Colon (tissue), 2 donors: ENCODE results near the gene SHROOM1.

ENCODE experiments used
- FAIRE-seq: peaks from 2 replicates; lab custom pipeline; 2012; peaks lifted over from hg19 to GRCh38; lab: Jason Lieb, UNC
- donor health status: control.
- donor health status: control.

Gene SHROOM1

GRCh38 chr5:132850066-132850465 is 19.6 kb upstream of the SHROOM1 start:
- no peak for FAIRE-seq

GRCh38 chr5:132849347-132849746 is 18.9 kb upstream of the SHROOM1 start:
- FAIRE-seq, result no peak

- no peak for FAIRE-seq
Measured at GRCh38 chr5:132848270-132848669, 17.8 kb upstream of the SHROOM1 start.

GRCh38 chr5:132841305-132841704 is 10.9 kb upstream of the SHROOM1 start:
- no peak for FAIRE-seq

GRCh38 chr5:132840896-132841295 is 10.4 kb upstream of the SHROOM1 start:
- no peak for FAIRE-seq

- FAIRE-seq, result no peak
Measured at GRCh38 chr5:132840313-132840712, 9.9 kb upstream of the SHROOM1 start.

GRCh38 chr5:132839426-132840301 is 9.2 kb upstream of the SHROOM1 start:
- no peak for FAIRE-seq

- FAIRE-seq, result no peak
Measured at GRCh38 chr5:132838516-132839282, 8.3 kb upstream of the SHROOM1 start.

GRCh38 chr5:132837868-132838267 is 7.4 kb upstream of the SHROOM1 start:
- no peak for FAIRE-seq

GRCh38 chr5:132836852-132837251 is 6.4 kb upstream of the SHROOM1 start:
- FAIRE-seq, result no peak

GRCh38 chr5:132834057-132834456 is 3.6 kb upstream of the SHROOM1 start:
- no peak for FAIRE-seq

GRCh38 chr5:132832612-132833011 is 2.2 kb upstream of the SHROOM1 start:
- FAIRE-seq, result no peak

GRCh38 chr5:132831095-132831860 is 831 bp upstream of the SHROOM1 start:
- FAIRE-seq, result no peak

- FAIRE-seq, result no peak
Measured at GRCh38 chr5:132829742-132830435, 558 bp downstream of the SHROOM1 start.

GRCh38 chr5:132828846-132829494 is 1.5 kb downstream of the SHROOM1 start:
- FAIRE-seq, result no peak

- FAIRE-seq, result no peak
Measured at GRCh38 chr5:132827943-132828673, 2.3 kb downstream of the SHROOM1 start.

GRCh38 chr5:132826424-132827082 is 3.9 kb downstream of the SHROOM1 start:
- no peak for FAIRE-seq

GRCh38 chr5:132825834-132826391 is 4.5 kb downstream of the SHROOM1 start:
- FAIRE-seq, result no peak

- no peak for FAIRE-seq
Measured at GRCh38 chr5:132825033-132825833, 5.2 kb downstream of the SHROOM1 start.
